Right forelimb (tissue), 1 donor: ENCODE data around the gene PBX1.
"Not testable (repeated sequence)": the region's sequence is repeated elsewhere in the genome, so short reads cannot be mapped to it uniquely, and the experiment has no call there.

Source experiments
- DNase-seq: peaks from one replicate; pipeline ENCODE4 v3.0.0-alpha.2; 2018

PBX1 gene

DNA sequence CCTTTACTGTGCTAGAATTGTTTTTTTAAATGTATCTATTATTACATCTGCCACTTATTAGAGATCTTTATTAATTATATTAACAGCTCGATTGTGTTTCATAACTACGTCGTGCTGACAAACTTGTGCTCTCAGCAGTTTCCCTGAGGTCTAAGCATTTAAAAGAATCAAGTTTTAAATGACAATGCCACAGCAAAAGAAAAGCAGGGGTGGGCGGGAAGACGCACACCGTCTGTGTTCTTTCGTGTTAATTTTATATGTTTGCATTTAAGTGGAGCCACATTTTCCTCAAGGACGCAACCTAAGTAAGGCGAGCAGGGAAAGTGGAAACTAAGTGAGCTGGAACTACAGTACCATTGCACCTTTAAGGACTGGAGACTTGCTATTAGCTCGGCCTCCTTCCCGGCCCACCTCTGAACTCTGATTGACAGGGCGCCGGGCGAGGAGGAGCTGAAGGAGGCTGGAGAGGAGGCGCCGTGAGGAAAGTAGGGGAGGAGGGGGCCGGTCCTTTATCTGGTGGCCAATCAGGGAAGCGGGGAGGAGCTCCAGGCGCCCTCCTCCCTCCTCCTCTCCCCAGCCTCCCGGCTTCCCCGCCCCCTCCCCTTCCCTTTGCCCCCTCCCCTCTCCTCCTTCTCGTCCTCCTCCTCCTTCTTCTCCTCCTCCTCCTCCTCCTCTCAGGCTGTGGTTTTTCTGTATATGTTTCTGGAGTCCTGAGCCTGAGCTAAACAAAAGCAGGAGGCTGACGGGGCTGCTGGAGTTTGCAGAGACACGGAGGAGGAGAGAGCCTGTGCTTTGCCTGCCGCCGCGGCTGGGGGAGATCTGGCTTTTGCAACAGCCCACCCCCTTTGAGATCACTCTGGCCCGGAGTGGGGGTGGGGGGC is at the start of gene PBX1:
Gene PBX1, plus strand, starts transcription at position 724 of the 881 bp plus-strand sequence.
- peak; percentile 96 for DNase-seq

DNA sequence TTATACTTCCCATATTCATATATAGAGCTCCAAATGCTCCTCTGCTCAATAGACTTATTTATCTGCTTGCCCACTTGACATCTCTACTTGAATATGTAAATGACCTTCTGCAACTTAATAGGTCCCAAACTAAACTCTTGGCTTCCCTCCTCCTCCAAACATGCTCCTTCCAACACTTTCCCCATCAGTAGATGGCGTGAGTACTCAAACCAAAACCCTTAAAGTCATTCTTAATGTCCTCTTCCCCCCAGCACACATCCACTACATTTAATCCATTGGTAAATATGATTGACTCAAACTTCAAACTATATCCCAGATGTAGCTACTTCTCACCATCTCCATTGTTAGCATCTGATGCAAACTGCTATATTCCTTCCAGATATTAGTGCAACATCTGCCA is 48.5 kb upstream of the PBX1 start:
- no peak for DNase-seq

DNA sequence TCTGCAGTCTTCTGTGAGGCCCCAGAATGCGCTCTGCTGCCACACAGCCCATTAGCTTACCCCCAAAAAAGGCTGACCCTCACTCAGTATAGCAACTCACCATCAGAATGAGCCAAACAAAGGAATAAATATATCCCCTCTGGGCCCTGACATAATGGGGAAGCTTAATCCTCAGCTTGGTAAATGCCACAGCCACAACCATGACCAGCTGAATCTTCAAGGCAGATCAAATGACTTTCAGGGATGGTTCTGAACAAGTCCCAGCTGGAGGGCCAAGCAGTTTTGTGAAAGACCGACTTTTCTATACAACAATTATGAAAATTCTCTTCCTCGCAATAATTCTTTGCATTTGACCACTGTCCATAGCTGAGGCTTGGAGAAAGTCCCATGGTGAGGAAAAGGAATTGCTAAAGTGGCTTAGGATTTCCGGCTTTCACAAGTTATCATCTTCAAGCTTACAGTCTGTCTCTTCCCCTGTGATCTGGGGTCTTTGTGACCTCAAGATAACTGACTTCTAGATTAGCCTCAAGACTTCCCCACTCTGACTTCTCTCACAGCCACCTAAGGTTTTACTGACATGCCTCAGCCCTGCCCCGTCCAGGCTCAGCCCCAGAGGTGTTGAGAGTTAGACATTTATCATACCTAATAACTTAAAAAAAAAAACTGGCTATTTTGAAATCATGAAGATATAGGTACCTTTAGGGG is 47.8 kb upstream of the PBX1 start:
- no peak for DNase-seq

DNA sequence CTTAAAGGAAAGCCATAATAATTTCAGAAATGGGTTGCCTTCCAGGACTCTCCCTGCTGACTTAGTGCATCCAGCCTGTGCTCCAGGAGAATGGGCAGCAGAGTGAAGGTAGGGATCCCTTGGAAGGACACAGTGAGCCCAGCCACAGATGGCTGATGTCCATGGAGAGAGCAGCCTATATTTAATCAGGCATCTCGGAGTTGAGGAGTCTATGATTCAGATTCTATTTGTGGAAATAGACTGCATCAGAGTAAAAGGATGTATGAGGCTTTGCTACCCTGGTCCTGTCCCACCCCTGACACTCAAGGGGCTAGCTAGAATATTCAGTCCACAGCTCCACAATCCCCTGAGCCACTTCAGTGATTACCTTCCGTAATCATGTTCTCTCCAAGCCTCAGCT is 43.8 kb upstream of the PBX1 start:
- no peak for DNase-seq

DNA sequence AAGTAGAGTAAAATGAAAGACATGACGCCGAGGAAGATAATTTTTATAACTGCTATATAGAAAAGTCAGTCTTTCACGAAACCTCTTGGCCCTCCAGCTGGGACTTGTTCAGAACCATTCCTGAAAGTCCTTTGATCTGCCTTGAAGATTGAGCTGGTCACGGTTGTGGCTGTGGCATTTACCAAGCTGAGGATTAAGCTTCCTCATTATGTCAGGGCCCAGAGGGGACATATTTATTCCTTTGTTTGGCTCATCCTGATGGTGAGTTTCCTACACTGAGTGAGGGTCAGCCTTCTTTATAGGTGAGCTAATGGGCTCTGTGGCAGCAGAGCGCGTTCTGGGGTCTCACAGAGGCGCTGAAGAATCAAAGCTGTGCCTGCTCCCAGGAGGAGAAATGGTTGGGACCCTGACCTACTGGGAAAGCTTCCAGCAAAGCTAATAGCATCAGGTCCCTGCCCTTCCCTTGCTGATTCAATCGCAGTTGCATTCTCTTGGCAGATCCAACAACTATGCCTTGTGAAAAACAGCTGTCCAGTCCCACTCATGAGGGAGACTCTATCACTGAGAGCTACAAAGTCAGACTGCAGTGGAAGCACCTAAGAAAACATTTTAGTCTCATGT is 43.2 kb upstream of the PBX1 start:
- DNase-seq: no peak

GRCh38 chr1:164516591-164516990 is 42.4 kb upstream of the PBX1 start:
- DNase-seq: no peak

DNA sequence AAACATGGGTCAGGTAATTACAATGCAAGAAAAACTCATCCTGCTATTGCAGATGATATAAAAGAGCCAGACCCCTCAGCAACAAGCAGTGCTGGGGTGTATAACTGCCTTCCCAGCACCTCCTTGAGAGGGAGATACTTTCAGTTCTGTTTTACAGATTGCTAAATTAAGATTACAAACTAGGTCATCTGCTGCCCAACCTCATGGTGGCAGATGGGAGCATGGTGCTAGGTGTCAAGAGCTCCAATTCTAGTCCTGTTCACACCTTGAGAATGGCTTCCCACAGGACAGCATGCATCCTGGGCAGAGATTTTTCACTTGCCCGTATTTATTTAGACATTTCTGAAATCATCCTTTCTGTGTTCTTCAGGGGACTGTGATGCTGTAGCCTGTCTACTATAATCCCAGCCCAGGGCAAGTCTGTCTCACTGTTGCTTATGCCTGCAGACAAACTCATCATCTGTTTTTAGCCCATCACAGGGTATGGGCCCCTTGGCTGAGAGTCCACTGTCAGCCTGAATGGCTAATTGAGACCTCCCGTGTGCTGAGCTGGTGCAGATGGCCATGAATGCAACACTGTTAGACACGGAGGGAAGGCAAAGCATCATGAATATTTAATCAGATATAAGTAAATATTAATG is 40.2 kb upstream of the PBX1 start:
- no peak for DNase-seq

GRCh38 chr1:164519426-164519825 is 39.6 kb upstream of the PBX1 start:
- no peak for DNase-seq

- DNase-seq: no peak
Measured at GRCh38 chr1:164524810-164525209, 34.2 kb upstream of the PBX1 start.

DNA sequence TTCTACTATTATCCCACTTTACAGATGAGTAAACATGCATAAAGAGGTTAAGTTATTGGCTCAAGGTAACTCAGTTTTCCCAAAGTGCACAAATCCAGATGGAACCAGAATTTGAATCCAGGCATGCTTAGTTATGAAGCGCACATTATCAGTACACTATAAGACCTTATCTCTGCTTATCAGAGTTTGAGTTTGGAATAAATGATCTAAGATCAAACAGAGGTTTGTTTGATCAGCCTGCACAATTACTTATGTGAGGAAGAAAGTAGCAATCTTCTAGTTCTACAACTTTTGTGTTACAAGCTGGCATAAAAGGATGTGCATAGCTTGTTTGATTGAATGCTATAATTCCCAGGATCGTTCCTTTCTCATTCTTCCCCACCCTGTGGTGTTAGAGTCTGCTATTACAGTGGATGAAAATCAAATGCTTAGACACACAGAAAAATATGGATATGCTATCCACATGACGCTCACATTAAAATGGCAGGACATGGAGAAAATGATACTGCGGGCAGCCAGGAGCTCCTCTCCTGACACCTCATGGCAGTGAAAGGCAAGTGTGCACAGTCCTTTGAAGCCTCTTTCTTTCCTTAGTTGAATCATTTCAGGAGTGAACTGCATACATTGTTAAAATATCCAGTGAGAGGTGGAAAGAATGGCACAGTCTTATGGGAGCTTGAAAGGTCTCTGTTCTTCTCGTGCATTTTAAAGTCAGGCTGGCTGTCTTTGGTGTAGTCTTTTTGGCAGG is 23.9 kb upstream of the PBX1 start:
- no peak for DNase-seq

DNA sequence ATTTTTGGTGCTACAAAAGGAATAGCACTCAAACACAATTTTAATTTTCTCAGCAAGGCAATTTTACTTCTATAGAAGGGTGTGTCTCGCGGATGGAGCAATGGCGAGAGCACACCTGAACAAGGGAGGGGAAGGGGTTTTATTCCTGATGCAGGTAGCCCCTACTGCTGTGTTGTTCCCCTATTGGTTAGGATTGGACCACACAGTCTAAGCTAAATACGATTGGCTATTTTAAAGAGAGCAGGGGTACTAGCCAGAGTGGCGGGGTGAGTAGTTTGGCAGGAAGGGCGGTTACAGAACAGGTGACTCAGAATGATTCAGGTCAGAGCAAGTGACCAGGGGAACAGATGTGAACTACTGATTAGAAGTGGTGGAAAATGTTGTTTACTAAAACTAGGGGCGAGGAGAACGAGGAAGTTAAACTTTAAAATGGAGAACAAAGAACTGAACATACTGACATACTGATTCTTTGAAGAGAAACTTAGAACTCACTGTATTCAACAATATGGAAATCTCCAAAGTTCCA is 6.5 kb upstream of the PBX1 start:
- not testable (repeated sequence) for DNase-seq

GRCh38 chr1:164557270-164557669 is 1.7 kb upstream of the PBX1 start:
- DNase-seq: no peak

GRCh38 chr1:164559342-164560051 is 513 bp downstream of the PBX1 start:
- DNase-seq: peak; percentile 77

DNA sequence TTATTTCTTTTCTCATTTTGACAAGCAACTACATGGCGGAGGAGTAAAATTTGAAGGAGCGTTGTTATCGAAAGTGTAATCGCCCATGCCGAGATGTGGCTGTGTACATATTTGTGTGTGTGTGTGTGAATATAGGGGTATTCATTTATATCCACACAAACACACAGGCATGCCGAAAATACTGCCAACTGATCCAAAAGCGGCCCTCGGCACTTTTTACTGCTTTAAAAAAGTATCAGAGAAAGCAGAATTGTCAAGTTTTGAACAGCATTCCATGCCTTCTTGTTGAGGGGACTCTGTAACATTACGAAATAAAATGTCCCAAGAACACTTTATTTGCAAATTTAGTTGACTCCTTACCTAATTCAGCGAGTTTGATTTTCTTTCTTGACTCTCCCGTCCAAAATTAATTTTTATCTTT is 1.1 kb downstream of the PBX1 start:
- DNase-seq: no peak

- DNase-seq: no peak
Measured at GRCh38 chr1:164560556-164560955, 1.6 kb downstream of the PBX1 start.

DNA sequence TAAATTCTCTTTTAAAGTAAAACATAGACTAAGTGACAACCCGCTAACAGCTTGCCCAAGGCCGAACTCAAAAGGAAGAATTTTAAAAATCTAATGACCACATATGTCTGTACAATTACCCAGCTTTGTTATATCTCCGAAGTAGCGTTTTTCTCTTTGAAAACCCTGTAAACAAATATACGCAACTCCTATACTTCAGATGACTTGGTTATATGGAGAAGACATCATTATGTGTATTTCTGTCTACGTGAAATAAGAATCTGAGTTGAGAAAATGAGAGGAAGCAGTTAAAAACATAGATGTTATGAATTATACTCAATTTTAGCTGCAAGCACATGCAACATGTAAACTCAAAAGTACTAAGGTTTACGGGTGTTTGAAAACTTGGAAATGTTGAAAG is 2.0 kb downstream of the PBX1 start:
- DNase-seq: no peak

GRCh38 chr1:164561472-164561871 is 2.5 kb downstream of the PBX1 start:
- DNase-seq: no peak

GRCh38 chr1:164562061-164562460 is 3.1 kb downstream of the PBX1 start:
- no peak for DNase-seq

GRCh38 chr1:164562511-164562910 is 3.5 kb downstream of the PBX1 start:
- no peak for DNase-seq

DNA sequence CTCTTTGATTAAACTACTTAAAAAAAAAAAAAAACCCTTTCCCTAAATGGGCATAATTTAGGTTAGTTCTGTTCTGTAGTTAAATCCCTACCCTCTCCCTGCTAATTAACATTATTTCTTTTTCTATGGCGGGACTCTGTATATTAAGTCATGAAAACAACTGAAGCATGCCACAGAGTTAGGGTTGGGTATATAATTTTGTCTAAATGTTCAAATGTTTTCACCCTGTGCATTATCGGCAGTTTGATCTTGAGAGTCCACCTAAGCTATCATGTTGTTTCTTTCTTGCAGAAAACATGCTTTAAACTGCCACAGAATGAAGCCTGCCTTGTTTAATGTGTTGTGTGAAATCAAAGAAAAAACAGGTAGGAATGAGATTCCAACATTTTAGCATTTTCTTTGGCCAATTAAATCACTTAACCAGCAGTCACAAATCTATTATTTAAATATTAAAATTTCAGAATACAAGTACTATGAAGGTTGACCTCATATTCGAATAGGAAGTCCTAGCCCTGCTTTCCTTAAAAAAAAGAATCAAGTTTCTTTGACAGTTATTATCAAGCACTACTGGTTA is 4.0 kb downstream of the PBX1 start:
- no peak for DNase-seq

DNA sequence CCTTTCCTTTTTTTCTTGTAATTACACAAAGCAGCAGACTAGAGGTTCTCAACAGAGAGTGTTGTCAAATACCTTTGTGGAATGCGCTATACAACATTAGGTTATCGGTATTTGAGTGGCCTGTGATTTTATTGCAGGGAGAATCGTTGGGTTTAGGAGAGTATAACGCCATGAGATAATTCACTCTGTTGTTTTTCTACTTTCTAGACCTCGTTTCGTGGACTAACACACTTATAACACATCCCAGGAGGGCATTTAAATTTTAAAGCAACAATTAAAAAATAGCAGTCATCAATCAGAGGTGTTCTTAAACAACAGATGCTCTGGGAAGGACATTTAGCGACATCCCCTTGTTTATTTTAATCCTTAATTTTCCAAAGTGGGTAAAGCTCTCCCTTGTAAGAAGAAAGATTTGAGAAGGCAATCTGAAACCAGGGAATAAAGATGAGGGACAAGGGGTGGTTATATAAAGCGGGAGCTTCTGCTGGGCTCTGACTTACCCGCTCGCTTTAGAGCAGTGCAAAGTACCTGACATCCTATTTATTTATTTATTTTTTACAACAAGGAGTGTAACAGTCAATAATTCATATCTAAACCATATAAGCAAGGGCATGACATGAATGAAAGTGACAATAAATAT is 4.9 kb downstream of the PBX1 start:
- no peak for DNase-seq
